Activated CD4-positive, alpha-beta T cell treated with anti-CD3 and anti-CD28 coated beads, Interleukin-2, amount 50 U/mL, for 48 hours (primary cell): ENCODE data around the gene TRAK1.

Source experiments
- DNase-seq, 2 experiments: peaks; one replicate each; pipeline ENCODE4 v3.0.0-alpha.2; 2020

TRAK1 gene

GRCh38 chr3:42256135-42256819, 165.1 kb downstream of the TRAK1 start:
- no peak for DNase-seq

- DNase-seq: no peak
Observed at GRCh38 chr3:42257007-42257406, 165.8 kb downstream of the TRAK1 start.

- DNase-seq: no peak
Observed at GRCh38 chr3:42262525-42262924, 171.4 kb downstream of the TRAK1 start.

GRCh38 chr3:42263354-42264346, 172.5 kb downstream of the TRAK1 start:
- DNase-seq: peak in 1 of 2 experiments; percentile 28

- peak in 1 of 2 experiments; percentile 33 for DNase-seq
Observed at GRCh38 chr3:42264399-42265058, 173.4 kb downstream of the TRAK1 start.

GRCh38 chr3:42265059-42265991, 174.2 kb downstream of the TRAK1 start:
- DNase-seq: no peak

GRCh38 chr3:42266085-42266484, 174.9 kb downstream of the TRAK1 start, which contains the start of gene CCK:
Gene CCK, minus strand, starts transcription at chr3:42266185. Its CDS starts 2,555 bp downstream, at chr3:42263630.
- DNase-seq: no peak

- no peak for DNase-seq
Observed at GRCh38 chr3:42267878-42268277, 176.7 kb downstream of the TRAK1 start.

- DNase-seq: no peak
Observed at GRCh38 chr3:42269647-42270046, 178.5 kb downstream of the TRAK1 start.

- no peak for DNase-seq
Observed at GRCh38 chr3:42270561-42270960, 179.4 kb downstream of the TRAK1 start.

- DNase-seq: no peak
Observed at GRCh38 chr3:42271786-42272185, 180.6 kb downstream of the TRAK1 start.

- DNase-seq: no peak
Observed at GRCh38 chr3:42273361-42273760, 182.2 kb downstream of the TRAK1 start.

GRCh38 chr3:42274266-42274665, 183.1 kb downstream of the TRAK1 start:
- DNase-seq: no peak

- DNase-seq: no peak
Observed at GRCh38 chr3:42275217-42275616, 184.1 kb downstream of the TRAK1 start.
